NCI-H345 treated with DMSO at 0.1 percent for 48 hours (cell line): Measurements from ENCODE around the gene ST13.
"Not testable (repeated sequence)": the region's sequence is repeated elsewhere in the genome, so short reads cannot be mapped to it uniquely, and the experiment has no call there.

Experiments used
- DNase-seq: peaks from one replicate; lab custom pipeline; 2025; ENCODE audit not compliant: unreplicated experiment; lab: John Stamatoyannopoulos, UW

The ST13 gene

GRCh38 chr22:40844951-40845350 is 11.5 kb downstream of the ST13 start:
- DNase-seq = no peak

GRCh38 chr22:40838486-40838885 is 18.0 kb downstream of the ST13 start:
- DNase-seq = no peak

- DNase-seq = no peak
These were observed 21.8 kb downstream of the ST13 start for GRCh38 chr22:40834619-40835018.

GRCh38 chr22:40829131-40829530 is 27.3 kb downstream of the ST13 start:
- no peak for DNase-seq

GRCh38 chr22:40826984-40827741 is 29.3 kb downstream of the ST13 start:
- DNase-seq = no peak

GRCh38 chr22:40826292-40826691 is 30.1 kb downstream of the ST13 start:
- not testable (repeated sequence) for DNase-seq

- no peak for DNase-seq
These were observed 33.0 kb downstream of the ST13 start for GRCh38 chr22:40823426-40823825.

GRCh38 chr22:40819599-40820140 is 36.8 kb downstream of the ST13 start:
- no peak for DNase-seq

- DNase-seq = peak; percentile 38
These were observed 37.5 kb downstream of the ST13 start, which contains the start of gene SLC25A17 for GRCh38 chr22:40818747-40819598. SLC25A17 (minus strand) TSS chr22:40819346; CDS start chr22:40819248, 98 bp downstream.

- no peak for DNase-seq
These were observed 38.2 kb downstream of the ST13 start for GRCh38 chr22:40818192-40818746.

- no peak for DNase-seq
These were observed 38.7 kb downstream of the ST13 start for GRCh38 chr22:40817737-40818136.

GRCh38 chr22:40813912-40814315 is 42.5 kb downstream of the ST13 start:
- DNase-seq = no peak

GRCh38 chr22:40808018-40808841 is 48.2 kb downstream of the ST13 start:
- DNase-seq = no peak

GRCh38 chr22:40806711-40807110 is 49.7 kb downstream of the ST13 start:
- no peak for DNase-seq

- DNase-seq = no peak
These were observed 50.7 kb downstream of the ST13 start for GRCh38 chr22:40805699-40806203.

GRCh38 chr22:40805239-40805638 is 51.2 kb downstream of the ST13 start:
- DNase-seq = no peak

GRCh38 chr22:40803321-40803720 is 53.1 kb downstream of the ST13 start:
- no peak for DNase-seq

GRCh38 chr22:40799008-40799407 is 57.4 kb downstream of the ST13 start:
- no peak for DNase-seq

- DNase-seq = no peak
These were observed 59.0 kb downstream of the ST13 start for GRCh38 chr22:40797427-40797826.

GRCh38 chr22:40792451-40792850 is 64.0 kb downstream of the ST13 start:
- no peak for DNase-seq
